Upper lobe of left lung (tissue), 6 donors: ENCODE results near the gene ACR. TPM values are rescaled to one million over a fixed set of nuclear protein-coding genes. Genes with fewer than 3 reads are reported as not detected.
"Not testable (repeated sequence)": the region's sequence is repeated elsewhere in the genome, so short reads cannot be mapped to it uniquely, and the experiment has no call there.

ENCODE experiments used
- ATAC-seq, 2 donors: fragments of 200-7000 bp; cut with Tn5 transposase; one replicate each; pipeline ENCODE4 v1.9.1; 2022; ENCODE audit warnings: mild to moderate bottlenecking in 2 of 2, moderate library complexity in 2 of 2; ENCODE audit not compliant: low FRiP score in 2 of 2
- DNase-seq, 2 donors: peaks; one replicate each; pipeline ENCODE4 v3.0.0-alpha.2; 2019 to 2020
- H3K27ac ChIP-seq, 4 donors: fragments of 200-600 bp; sonication (generic); one replicate each; pipeline ENCODE4 v1.5.1; 2016 to 2019
- H3K27me3 ChIP-seq, 4 donors: fragments of 200-600 bp; sonication (generic); one replicate each; pipeline ENCODE4 v1.5.1; 2017 to 2019
- H3K36me3 ChIP-seq, 4 donors: fragments of 200-600 bp; sonication (generic); one replicate each; pipeline ENCODE4 v1.5.1; 2016 to 2019
- H3K4me1 ChIP-seq, 4 donors: fragments of 200-600 bp; sonication (generic); one replicate each; pipeline ENCODE4 v1.5.1; 2018 to 2019
- H3K4me3 ChIP-seq, 4 donors: fragments of 200-600 bp; sonication (generic); one replicate each; pipeline ENCODE4 v1.5.1; 2017 to 2019; ENCODE audit warnings: mild to moderate bottlenecking in 2 of 4, moderate library complexity in 1 of 4
- H3K9me3 ChIP-seq, 4 donors: fragments of 200-600 bp; sonication (generic); one replicate each; pipeline ENCODE4 v1.5.1; 2018 to 2019
- CTCF ChIP-seq, 6 experiments: fragments of 450-650 bp in 4 of 6; fragments of 200-600 bp in 2 of 6; sonication (generic) in 2 of 6; IDR thresholded peaks; one replicate each; pipeline ENCODE4 v1.5.1; 2016 to 2019; ENCODE audit warnings: antibody characterized with exemption in 6 of 6
- POLR2A ChIP-seq, 4 donors: fragments of 450-650 bp; IDR thresholded peaks; one replicate each; pipeline ENCODE4 v1.5.1; 2016 to 2017; ENCODE audit warnings: antibody characterized with exemption in 4 of 4, mild to moderate bottlenecking in 2 of 4
- POLR2AphosphoS5 ChIP-seq, 2 donors: sonication (generic); formaldehyde crosslinking; IDR thresholded peaks; one replicate each; pipeline ENCODE4 v1.5.1; 2017; ENCODE audit warnings: antibody characterized with exemption in 2 of 2
- WGBS, 2 donors: methylation state at CpG; one replicate each; pipeline ENCODE4 v1.1.5; 2017 to 2018; 5-methylcytosine and 5-hydroxymethylcytosine counted together
- total RNA-seq, 6 donors: library from RNA; depleted of rRNA in 4 of 6; stranded (reverse); fragments of >200 nt in 4 of 6; gene quantifications; one replicate each; pipeline versions ENCODE4 v1.1.0 to v1.2.1, GENCODE V29; 2016 to 2021
- donor health status: DM: no; HTN: no; CAD: no; lungs with moderate emphysema.
- donor health status: DM: no; HTN: yes; CAD: no; lungs with severe emphysema.

Gene ACR
- total RNA-seq, 6 donors from 2014 or later, result 0.71 to 3.9 (median 1.5) TPM

DNA sequence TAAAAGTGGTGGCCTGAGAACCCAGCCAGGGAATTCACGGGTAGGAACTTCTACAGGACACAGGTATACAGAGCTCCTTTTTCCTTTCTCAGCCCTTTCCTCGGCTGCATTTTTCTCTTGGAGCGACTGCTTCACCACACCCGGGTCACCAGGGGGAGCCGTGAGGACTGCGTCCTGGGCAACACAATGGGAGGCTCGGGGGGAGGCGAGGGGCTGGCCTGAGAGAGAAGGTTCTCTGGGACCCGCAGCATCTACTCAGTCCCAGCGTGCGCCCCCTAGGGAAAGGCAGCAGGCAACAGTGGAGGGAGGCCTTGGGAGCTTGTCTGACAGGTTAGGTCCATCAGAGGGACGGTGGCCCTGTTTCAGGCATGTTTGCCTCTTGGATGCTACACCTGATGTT, 37.1 kb downstream of the ACR start:
- DNase-seq (peak in 1 of 2 donors; percentile 40), ATAC-seq (peak; percentile 38 to 41)
- H3K4me1 ChIP-seq, H3K27me3 ChIP-seq, H3K9me3 ChIP-seq, H3K36me3 ChIP-seq, H3K27ac ChIP-seq, H3K4me3 ChIP-seq: not testable (repeated sequence)
- WGBS, 2 donors, result 17 to 40% methylated on average over 1 to 11 of the region's 12 CpGs
- TF ChIP-seq CTCF (IDR thresholded peaks at IDR 0.05), result peak in 4 of 6 experiments; percentile 25 to 54 (median 34)

- ATAC-seq, H3K36me3 ChIP-seq, H3K9me3 ChIP-seq, H3K4me1 ChIP-seq, H3K27me3 ChIP-seq, H3K4me3 ChIP-seq: not testable (repeated sequence)
- 74 to 76% methylated on average over 5 of the region's 5 CpGs for WGBS, 2 donors
- DNase-seq, result peak in 1 of 2 donors; percentile 46
- peak overlapping the region in 1 of 4 donors; percentile 35 for H3K27ac ChIP-seq
Measured at GRCh38 chr22:50777631-50778030, 39.6 kb downstream of the ACR start.

- not testable (repeated sequence) for H3K27me3 ChIP-seq, H3K4me1 ChIP-seq, H3K27ac ChIP-seq, H3K9me3 ChIP-seq, ATAC-seq, H3K36me3 ChIP-seq, H3K4me3 ChIP-seq
- 54 to 74% methylated on average over 4 of the region's 4 CpGs for WGBS, 2 donors
- DNase-seq, result peak in 1 of 2 donors; percentile 22
Measured at GRCh38 chr22:50780244-50780643, 42.2 kb downstream of the ACR start.

DNA sequence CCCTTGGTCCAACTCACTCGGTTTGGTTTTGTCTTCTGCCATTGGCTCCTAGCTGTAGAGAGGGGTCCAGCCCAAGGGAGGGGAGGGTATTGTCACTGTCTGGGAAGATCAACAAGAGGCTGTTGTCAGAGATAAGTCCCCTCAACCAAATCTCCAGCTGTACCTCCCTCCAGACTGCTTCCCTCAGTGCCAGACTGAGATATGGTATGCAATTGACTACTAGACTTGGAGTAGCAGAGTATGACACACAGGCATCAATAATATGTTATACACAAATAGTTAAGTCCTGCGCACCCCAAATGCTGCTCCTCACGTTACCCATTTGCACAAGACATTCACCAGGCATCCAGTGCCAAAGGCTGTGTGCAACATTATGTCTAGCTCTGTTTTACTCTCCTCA, 44.2 kb downstream of the ACR start:
- not testable (repeated sequence) for DNase-seq, H3K4me1 ChIP-seq, H3K9me3 ChIP-seq, ATAC-seq, H3K4me3 ChIP-seq, H3K27ac ChIP-seq, H3K27me3 ChIP-seq, H3K36me3 ChIP-seq
- WGBS, 2 donors, result 88 to 100% methylated on average over 2 of the region's 3 CpGs

DNA sequence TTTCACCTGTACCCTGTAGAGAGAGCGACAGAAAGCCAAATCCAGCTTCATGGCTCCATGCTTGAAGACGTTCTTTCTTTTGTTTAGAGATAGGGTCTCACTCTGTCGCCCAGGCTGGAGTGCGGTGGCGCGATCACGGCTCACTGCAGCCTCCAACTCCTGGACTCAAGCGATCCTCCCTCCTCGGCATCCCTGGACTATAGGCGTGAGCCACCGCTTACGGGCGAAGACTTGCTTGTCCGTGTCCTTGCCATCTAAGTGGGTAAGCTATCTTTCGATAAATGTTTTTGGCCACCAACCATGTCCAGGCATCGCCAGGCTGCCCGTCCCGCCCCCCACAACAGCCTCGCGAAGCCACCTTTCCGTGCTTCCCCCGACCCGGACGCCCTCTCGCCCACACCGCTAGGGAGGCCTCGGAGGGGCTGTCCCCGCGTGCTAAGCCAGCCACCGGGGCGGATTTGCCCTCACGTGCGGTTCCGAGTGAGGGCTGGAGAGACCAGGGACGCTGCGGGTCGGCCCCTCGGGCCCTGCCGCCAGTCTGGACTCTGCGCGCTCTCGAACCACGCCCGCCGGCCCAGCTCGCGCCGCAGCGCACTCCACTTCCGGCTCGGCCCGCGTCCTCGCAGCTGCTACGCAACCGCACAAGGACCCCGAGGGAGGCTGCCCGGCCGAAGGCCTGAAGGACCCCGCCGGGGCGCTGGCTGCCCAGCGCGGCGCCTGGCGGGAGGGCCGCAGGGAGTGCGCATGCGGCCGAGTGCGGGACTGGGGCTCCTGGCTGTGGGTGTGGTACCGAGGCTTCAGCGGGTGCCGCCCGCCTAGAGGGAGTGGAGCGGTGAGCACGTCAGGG, 45.3 kb downstream of the ACR start, which contains the start of gene RABL2B:
Gene RABL2B, minus strand, starts transcription at position 604 of the 847 bp plus-strand sequence. CDS start 1,342 bp downstream, outside the sequence.
- peak in 3 of 6 experiments; percentile 17 to 26 (median 24) for TF ChIP-seq CTCF (IDR thresholded peaks at IDR 0.05)
- TF ChIP-seq POLR2AphosphoS5 (IDR thresholded peaks at IDR 0.05), result peak in 1 of 2 donors; percentile 52
- peak in 1 of 4 donors; percentile 66 for TF ChIP-seq POLR2A (IDR thresholded peaks at IDR 0.05)
- WGBS, 2 donors, result 4% methylated on average over 7 of the region's 77 CpGs; no CpG with 5 or more reads in 1 of the 2 donors
- not testable (repeated sequence) for H3K36me3 ChIP-seq

GRCh38 chr22:50783880-50784276, 45.9 kb downstream of the ACR start:
- peak overlapping the region in 1 of 4 donors; percentile 61 for H3K27ac ChIP-seq
- WGBS, 2 donors, result 0% methylated on average over 9 of the region's 16 CpGs; no CpG with 5 or more reads in 1 of the 2 donors
- peak overlapping the region; percentile 25 to 62 (median 56) for H3K4me3 ChIP-seq
- not testable (repeated sequence) for H3K27me3 ChIP-seq, DNase-seq, H3K9me3 ChIP-seq, H3K36me3 ChIP-seq, H3K4me1 ChIP-seq
- ATAC-seq, result peak; percentile 22 to 58

More for the DNA sequence above, 45.3 kb downstream of the ACR start, which contains the start of gene RABL2B:
- not testable (repeated sequence) for H3K9me3 ChIP-seq, H3K4me1 ChIP-seq, H3K27me3 ChIP-seq
- peak within 1 kb of the TSS; percentile 25 to 62 (median 56) for H3K4me3 ChIP-seq
- DNase-seq (peak; percentile 93 to 98), ATAC-seq (peak; percentile 97 to 100)
- H3K27ac ChIP-seq, result peak within 1 kb of the TSS in 2 of 4 donors; percentile 15 to 61

DNA sequence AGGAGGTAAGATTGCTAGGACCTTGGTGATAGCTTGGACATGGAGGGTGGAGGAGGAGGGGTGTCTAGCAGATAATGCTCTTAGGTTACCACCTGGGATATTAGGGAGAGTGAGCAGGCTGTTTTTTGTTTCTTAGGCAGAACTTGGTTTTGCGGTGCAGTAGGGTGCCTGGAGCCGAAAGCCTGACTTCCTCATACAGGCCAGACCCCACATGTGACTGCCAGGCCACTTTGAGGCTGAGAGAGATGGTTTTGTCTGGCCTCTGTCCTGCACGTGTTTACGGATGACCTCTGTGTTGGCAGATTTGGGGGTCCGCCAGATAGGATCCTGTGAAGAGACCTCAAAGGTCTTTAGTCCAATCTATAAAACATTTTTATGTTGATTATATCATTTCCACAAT, 47.3 kb downstream of the ACR start:
- H3K36me3 ChIP-seq, H3K4me1 ChIP-seq, H3K27me3 ChIP-seq, H3K4me3 ChIP-seq, ATAC-seq, H3K27ac ChIP-seq, H3K9me3 ChIP-seq: not testable (repeated sequence)
- peak in 1 of 2 donors; percentile 37 for DNase-seq
- 74 to 77% methylated on average over 5 of the region's 5 CpGs for WGBS, 2 donors

DNA sequence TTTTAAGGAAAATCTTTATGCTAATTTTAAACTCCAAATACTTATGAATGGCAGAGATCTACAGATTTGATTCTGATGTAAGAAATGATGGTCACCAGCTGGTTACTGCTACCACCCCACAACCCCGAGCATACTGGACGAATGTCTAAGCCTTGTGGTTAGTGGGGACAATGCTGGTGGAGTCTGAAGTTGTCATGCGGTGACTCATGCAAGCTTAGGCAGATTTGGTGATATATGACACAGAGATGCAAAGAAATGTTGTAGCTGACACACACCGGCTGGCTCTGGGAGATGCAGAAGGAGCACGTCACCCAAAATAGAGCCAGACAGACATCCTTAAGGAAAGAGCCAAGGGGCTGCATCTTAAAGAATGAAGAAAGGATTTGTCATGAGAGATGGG, 48.9 kb downstream of the ACR start:
- ATAC-seq, H3K27me3 ChIP-seq, H3K27ac ChIP-seq, H3K36me3 ChIP-seq, H3K4me1 ChIP-seq, H3K9me3 ChIP-seq, H3K4me3 ChIP-seq, DNase-seq: not testable (repeated sequence)
- 40 to 62% methylated on average over 1 to 3 of the region's 5 CpGs for WGBS, 2 donors
